NCI-H524 treated with DMSO at 0.1 percent for 48 hours (cell line): Measurements from ENCODE around the gene CAPN2.
"Not testable (repeated sequence)": the region's sequence is repeated elsewhere in the genome, so short reads cannot be mapped to it uniquely, and the experiment has no call there.

Experiments used
- DNase-seq: peaks from one replicate; lab custom pipeline; 2025; lab: John Stamatoyannopoulos, UW

CAPN2 gene

GRCh38 chr1:223717123-223717522 lies 4.8 kb downstream of the CAPN2 start:
- DNase-seq = no peak

GRCh38 chr1:223717695-223718363 lies 5.5 kb downstream of the CAPN2 start:
- DNase-seq = no peak

GRCh38 chr1:223718850-223719249 lies 6.5 kb downstream of the CAPN2 start:
- no peak for DNase-seq

- no peak for DNase-seq
Measured at GRCh38 chr1:223720971-223721591, 8.7 kb downstream of the CAPN2 start.

DNA sequence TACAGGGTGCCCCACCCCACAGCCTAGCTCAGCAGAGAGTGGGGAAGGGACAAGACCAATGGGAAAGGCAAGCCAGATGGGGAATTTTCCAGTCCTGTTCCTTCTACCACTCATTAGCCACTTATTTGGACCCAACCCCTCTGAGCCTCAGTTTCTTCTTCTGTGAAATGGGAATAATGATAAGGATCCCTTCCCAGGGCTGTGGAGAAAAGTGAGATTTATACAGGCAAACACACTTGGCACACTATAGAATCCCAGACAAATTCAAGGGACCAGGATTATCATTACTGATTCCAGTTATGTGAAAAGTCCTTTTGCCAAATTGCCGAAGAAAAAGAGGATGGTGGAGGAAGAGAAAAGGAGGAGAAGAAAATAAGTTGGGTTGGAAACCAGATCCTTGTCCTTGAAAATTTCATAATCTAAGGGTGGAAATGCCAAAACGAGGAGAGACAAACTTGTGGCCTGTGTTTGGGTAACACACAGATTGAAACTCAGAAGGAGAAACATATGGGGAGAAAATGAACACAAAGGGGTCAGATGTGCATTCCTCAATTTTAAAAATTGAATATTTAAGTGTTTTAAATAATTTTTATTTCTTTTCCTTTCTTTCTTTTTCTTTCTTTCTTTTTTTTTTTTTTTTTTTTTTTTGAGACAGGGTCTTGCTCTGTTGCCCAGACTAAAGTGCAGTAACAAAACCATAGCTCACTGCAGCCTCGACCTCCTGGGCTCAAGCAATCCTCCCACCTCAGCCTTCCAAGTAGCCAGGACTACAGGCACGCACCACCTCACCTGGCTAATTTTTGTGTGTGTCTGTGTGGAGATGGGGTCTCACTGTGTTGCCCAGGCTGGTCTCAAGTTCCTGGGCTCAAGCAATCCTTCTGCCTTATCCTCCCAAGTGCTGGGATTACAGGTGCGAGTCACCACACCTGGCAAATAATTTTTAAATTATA lies 9.6 kb downstream of the CAPN2 start:
- DNase-seq = no peak

GRCh38 chr1:223723351-223723904 lies 11.1 kb downstream of the CAPN2 start:
- no peak for DNase-seq

- no peak for DNase-seq
Measured at GRCh38 chr1:223724376-223724775, 12.0 kb downstream of the CAPN2 start.

DNA sequence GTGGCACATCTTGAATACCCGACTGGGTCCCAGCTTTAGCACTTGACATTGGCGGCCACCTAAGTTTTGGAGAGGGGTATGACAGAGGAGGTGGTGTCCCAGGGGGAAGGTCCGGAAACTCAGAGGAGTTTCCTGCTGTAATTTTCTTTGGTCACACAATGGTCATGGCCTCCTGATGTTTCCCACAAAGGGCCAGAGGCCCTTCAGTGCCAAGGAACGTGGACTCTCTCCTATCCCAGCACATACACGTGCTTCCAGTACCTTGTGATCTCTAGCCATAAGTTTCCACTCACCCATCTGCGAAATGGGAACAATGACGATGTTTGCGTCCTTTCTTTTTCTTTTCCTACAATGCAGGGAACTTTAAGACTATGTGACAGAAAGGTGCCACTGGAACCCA lies 13.2 kb downstream of the CAPN2 start:
- no peak for DNase-seq

DNA sequence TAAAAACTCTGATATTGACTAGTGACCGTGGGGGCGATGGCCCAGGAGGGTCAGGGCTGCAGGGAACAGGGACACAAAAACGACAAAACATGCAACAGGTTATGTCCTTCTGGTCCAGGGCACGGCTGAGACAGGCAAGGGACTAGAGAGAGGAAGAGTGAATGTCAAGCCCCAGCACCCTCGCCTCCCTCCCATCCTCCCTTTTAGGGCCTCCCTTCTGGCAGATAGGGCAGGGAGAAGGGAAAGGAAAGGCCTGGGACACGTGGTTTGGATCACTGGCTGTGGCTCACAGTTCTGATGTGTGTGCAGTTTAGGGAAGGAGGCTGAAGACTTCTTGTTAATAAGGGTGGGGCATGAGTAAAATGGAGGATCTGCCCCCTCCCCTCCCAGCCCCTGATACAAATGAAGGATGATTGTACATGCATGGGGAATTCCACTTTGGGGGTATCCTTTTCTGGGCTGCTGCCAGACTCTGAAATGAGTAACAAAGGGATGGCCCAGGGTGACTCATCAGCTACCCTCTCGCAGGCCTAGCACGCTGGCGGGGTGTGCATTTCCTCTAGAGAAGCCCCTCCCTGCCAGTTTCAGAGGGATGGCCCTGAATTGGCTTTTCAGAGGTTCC lies 14.2 kb downstream of the CAPN2 start:
- no peak for DNase-seq

GRCh38 chr1:223727541-223727940 lies 15.2 kb downstream of the CAPN2 start:
- DNase-seq = no peak

DNA sequence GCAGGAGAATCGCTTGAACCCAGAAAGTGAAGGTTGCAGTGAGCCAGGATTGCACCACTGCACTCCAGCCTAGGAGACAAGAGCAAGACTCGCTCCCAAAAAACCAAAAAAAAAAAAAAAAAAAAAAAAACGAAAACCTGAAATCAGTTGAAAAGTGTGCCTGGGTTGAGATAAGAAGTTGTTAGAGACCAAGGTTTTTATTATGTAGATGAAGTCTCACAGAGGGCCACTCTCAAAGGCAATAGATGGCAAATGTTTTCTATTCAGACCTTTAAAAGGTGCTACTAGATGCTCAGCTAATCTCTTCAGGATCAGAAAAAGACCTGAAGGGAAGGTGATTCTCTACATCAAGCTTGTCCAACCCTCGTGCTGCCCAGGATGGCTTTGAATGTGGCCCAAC lies 17.6 kb downstream of the CAPN2 start:
- no peak for DNase-seq

DNA sequence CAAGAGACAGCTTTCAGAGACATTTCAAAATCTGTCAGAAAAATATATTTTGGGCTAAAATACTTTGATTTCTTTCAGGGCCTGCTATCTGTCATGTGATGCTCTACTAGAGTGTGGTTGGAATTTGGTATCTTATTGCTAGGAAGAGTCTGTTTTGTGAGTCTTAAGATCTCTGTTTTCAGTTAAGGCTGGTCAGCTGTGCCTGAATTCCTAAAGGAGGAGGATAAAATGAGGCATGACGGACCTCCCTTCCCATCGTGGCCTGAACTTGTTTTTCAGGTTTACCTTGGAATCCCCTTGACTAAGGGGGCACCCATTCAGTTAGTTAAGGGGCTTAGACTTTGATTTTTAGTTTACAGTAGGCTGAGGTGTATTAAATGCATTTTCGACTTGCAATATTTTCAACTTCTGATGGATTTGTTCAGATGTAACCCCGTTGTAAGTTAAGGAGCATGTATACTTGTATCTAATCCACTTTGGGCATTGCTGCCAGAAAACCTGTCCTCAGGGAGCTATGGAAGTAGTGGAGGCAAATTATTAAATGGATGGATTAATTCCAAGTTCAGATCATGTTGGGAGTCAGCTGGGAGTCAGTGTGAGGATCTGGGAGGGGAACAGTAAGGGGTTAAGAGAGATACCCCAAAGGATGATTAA lies 18.3 kb downstream of the CAPN2 start:
- no peak for DNase-seq

DNA sequence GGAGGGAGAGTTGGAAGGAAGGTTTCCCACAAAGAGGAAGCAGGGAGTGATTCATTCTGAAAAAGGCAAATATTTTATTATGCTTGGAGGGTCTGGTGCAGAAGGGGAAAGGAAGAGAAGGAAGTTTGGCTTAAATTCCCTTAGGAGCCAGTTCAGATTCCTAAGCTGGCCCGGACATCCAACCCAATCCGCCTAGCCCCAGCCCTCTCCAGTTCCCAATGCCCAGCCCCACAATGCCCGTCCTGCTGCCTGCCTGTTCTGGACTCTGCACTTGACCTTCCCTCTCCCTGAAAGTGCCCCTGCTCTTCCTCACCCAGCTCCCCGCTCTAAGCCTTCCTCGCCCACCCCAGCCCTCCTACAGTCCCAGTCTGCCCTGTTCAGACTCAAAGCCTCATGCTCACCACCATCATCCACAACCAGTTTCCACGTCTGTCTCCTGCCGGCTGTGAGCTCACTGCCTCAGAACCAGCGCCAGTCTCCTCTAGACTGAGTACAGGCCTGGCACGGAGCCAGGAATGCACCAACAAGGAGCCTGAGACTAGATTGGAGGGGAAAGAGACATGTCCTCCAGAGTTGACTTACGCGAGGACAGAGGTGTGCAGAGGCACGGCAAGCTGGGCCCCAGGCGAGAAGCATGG lies 18.9 kb downstream of the CAPN2 start:
- DNase-seq = no peak

GRCh38 chr1:223732993-223733798 lies 20.9 kb downstream of the CAPN2 start:
- DNase-seq = no peak

DNA sequence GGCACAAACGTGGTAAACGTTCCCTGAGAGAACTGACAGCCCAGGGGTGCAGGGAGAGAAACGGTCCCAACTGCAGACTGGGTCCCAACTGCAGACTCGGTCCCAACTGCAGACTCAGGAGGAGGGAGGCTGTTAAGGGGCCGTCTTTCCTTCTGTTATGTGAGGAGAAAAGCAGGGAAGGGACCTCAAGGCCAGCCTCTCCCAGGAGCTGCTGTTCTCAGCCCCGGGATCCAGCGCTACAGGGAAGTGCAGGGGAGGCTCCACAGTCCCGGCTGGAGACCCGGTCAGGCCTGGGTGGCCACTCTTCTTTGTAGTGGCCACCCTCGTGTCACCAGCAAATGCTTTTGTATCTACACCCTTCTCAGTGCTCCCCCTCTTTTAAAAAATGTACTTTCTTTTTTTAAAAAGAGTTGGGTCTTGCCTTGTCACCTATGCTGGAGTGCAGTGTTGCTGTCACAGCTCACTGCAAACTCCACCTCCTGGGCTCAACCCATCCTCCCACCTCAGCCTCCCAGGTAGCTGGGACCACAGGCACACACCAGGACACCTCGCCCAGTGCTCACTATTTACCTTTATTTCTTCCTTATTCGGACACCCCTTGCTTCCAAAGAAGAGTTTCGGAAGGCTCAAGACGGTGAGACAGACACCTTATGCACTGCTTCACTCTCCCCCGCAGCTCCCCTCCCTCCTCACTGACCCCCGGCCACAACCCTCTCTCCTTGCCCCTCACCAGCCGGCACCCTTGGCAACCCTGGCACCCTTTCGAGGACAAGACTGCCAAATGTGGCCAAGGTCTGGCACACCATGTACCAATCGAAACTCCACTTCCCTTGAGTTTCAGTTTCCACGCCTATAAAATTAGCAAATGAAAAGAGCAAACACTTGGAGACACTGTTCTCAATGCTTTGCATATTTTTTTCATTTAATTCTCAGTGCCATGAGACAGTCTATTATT lies 21.8 kb downstream of the CAPN2 start:
- DNase-seq = no peak

GRCh38 chr1:223736638-223737037 lies 24.3 kb downstream of the CAPN2 start:
- DNase-seq = not testable (repeated sequence)

GRCh38 chr1:223737342-223737741 lies 25.0 kb downstream of the CAPN2 start:
- no peak for DNase-seq

DNA sequence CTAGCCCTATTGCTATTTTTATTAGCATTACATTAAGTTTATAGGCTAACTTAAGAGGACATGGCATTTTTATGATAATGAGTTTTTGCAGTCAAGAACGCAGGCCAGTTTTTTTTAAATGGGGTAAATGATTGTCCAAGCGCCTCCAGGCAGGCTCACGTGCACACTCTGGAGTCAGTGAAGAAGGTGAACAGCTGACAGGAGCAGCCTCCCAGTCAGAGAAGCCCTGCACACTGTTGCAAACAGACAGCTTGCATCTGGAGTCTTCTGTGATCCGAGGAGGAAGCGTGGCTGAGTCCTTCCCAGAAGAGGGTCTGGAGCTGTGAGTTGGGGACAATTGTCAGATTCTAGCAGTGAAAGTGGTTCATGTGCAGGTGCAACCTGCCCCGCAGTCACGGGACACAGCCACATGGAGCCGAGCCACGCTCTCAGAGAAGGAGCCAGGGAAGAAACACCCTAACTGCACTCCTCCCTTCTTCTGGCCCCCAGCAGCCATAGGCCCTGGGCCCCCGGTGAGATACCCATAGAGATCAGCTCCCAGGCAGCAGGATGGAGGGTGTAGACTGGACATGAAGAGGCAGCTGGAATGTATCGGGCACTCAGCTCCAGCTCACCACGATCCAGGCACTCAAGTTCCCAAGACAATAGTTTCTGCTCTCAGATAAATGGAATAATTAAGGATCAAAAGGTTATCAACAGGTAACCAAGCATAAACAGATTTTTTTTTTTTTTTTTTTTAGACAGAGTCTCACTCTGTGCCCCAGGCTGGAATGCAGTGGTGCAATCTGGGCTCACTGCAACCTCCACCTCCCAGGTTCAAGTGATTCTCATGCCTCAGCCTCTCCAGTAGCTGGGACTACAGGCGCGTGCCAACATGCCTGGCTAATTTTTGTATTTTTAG lies 26.4 kb downstream of the CAPN2 start:
- no peak for DNase-seq
